NCI-H187 (cell line): Measurements from ENCODE around the gene PRRT2.
A peak's percentile ranks its signal among the peaks of the same experiment; 100 is the strongest.
"Not testable (repeated sequence)": the region's sequence is repeated elsewhere in the genome, so short reads cannot be mapped to it uniquely, and the experiment has no call there.

Experiments
- DNase-seq, 2 experiments: peaks; one replicate each; lab custom pipeline; 2025; lab: John Stamatoyannopoulos, UW

The PRRT2 gene

DNA sequence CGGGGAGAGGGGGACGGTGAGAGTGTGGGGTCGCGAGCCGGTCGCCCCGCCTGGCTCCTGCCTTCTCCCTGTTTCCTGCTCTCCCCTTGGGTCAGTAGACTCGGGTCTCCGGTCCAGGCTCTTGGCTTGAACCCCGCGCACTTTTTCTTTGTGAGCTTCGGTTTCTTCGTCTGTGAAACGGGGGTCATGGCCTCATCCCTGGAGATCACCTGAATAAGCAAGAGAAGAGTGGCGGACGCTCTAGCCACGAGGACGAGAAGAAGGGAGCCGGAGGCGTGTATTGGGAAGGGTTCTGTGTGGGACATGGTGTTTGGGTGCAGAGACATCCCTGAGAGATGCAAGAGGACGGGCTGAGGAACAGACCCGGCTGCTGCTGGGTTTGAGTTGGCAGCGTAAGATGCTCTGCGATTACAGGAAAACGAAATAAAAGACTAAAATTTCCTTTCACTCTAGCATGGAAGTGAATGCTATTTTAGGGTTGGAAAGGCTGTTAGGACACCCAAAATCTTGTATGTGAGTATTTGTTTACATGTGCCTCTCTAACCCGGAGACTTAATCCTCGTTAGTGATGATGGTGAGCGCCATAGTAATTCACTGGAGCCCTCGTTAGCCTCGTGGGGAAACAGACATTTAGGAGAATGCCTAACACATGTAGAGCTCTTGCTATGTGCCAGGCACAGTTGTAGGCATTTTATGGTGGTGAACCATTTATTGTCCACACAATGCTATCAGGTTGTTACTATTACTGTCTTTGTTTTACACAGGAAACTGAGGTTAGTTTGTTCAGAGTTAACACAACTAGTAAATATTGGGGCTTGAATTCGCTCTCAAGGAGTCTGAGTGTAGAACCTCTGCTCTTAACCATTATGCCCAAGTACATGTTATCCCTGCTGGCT lies 20.8 kb upstream of the PRRT2 start:
- no peak for DNase-seq

DNA sequence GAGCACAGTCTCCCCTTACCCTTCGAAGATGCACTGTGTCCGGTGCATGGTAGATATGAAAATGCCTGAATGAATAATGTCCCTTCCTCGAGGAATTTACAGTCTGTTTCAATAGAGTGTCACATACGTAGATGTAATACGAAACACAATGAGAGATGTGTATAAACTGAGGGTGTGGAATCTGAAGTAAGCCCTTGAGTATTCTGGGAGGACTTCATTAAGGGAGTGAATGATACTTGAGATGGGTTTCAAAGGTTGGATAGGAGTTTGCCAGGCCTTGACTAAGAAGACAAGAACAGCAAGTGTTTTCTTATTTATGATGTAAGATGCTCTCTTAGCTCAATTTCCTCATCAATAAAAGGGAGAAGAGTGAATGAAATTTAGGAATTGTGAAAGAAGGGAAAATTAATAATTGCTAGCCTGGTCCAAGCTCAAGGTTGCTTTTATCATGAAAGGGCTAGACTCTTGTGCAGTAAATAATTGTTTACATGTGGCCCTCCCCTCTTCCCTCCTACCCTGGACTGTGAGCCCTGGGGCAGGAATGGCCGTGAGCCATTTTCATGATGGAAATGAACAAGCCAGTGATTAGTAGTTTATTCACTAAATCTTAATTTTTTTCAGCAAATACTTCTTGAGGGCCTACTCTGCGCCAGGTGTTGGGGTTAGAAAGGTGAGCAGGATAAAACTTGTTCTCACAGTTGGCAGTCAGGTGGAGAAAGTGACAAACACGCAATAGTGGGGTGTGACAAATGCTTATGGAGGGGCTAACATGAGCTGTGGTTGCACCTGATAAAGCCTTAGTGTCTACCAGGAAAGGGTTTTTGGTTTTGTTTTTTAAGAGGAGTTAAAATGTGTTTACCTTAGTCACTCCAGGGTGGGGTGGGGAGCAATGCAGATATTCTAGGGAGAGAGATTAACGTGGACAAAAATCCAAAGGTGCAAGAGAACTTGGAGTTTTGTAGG lies 19.9 kb upstream of the PRRT2 start:
- no peak for DNase-seq

DNA sequence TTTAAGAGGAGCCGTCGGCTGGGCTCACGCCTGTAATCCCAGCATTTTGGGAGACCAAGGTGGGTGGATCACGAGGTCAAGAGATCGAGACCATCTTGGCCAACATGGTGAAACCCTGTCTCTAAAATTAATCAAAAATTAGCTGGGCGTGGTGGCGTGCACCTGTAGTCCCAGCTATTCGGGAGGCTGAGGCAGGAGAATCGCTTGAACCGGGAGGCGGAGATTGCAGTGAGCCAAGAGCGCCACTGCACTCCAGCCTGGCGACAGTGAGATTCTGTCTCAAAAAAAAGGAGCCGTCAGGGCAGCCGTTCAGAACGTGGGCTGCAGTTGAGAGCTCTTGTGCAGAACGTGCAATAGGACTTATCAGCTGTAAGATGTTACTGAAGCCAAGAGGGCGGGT lies 18.8 kb upstream of the PRRT2 start:
- DNase-seq: not testable (repeated sequence)

DNA sequence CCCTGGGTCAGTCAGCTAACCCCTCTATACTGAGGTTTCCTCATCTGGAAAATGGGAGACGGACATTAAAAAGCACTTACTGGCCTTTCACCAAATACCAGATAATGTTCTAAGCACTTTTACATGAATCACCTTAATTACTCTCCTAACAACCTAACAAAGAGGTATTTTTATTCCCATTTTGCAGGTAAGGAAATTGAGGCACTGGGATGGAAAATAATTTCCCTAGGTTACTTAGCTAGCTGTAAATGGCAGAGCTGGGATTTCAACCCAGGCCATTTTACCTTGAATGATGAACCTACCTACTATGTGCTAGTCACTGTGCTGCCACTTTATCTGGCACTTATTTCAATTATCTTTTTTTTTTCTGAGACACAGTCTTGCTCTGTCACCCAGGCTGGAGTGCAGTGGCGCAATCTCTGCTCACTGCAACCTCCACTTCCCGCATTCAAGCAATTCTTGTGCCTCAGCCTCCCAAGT lies 17.7 kb upstream of the PRRT2 start:
- DNase-seq: no peak

DNA sequence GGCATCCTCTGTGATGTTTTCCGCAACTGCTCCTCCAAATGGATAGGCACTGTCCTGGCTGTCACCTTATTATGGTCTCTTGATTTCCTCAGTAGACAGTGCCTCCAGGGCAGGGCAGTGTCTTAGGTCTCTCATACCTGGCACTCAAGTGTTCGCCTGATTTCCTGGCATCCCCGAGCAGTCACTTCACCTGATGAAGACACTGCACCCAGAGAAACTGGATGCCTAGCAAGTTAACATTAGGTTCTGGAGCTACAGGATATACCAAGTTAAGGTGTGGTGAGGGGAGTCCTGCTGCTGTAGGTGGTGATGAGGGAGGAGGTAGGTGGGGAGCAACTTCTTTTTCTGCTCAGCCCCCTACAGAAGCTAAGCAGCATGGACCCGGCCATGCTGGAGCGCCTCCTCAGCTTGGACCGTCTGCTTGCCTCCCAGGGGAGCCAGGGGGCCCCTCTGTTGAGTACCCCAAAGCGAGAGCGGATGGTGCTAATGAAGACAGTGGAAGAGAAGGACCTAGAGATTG lies 9.5 kb upstream of the PRRT2 start:
- no peak for DNase-seq

DNA sequence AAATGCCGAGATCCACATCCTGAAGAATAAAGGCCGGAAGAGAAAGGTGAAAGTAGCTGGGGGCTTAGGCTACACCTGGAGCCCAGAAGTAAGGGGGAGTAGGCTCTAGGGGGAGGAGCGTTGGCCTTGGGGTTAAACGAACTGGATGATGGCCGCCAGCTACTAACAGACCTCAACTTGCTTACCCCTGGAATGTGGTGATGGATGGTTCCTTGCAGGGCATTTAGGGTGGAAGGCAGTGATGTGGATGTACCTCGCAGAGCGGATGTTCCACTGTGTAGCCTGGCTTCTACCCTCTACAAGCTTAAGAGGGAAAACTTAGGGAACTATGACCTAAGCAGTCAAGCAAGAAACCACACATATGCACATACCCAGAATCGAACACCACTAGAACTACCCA lies 8.0 kb upstream of the PRRT2 start:
- no peak for DNase-seq

DNA sequence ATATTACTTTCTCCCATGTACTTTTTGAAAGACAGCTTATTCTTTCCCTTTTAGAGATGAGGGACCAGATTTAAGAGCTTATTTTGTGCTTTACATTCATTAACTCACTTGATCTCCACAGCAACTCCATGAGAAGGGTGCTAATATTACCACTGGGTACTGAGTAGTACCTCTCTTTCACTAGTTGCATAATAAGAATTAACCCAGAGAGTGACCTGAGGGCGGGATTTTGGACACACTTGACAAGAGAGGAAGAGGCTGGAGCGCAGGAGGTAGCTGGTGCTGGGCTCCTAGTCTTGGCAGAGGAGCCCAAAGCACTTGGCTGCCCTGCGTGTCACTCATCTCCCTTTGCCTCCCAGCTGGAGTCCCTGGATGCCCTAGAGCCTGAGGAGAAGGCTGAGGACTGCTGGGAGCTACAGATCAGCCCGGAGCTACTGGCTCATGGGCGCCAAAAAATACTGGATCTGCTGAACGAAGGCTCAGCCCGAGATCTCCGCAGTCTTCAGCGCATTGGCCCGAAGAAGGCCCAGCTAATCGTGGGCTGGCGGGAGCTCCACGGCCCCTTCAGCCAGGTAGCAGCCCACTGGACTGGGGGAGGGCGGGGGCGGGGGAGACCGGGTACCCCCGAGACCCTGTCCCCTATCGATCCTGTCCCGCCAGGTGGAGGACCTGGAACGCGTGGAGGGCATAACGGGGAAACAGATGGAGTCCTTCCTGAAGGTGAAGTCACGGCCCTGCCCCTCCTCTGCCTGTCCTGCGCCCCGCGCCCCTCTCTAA lies 7.3 kb upstream of the PRRT2 start:
- no peak for DNase-seq

DNA sequence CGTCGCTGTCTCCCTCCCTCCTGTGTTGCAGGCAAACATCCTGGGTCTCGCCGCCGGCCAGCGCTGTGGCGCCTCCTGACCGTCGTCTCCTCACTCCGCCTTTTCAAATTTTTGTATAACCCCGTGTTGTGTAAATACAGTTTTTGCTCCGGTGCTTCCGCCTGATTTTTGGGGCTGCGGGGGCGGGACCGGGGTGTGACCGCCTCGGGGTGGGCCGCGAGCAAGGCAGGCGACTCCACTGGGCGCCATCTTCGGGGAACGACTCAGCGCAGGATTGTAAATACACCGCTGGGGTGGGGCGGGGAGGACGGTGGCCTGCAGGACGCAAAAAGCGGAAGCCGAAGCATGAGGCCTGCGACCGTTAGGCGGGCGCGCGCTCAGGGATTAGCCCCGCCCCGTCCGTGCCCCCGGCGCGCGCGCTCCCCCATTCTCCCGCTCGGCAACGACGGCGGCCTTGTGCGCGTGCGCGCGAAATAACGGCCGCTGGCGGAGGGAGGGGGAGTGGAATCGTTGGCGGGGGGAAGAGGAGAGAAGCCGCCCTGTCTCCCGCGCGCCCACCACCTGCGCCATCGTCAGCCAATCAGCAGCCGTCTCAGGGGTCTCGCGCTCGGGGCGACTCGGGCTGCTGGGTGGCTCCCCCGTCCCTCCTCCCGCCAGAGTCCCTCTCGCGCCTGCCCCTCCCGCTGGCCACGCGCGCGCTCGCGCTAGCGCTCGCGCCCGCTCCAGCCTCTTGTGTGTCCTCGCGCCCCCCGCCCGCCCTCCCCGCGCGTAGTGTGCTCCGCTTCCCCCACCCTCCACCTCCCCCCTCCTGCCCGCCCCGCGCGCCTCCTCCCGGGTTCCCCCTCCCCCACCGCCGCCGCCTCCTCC lies 6.5 kb upstream of the PRRT2 start:
- peak; percentile 76 to 92 for DNase-seq

DNA sequence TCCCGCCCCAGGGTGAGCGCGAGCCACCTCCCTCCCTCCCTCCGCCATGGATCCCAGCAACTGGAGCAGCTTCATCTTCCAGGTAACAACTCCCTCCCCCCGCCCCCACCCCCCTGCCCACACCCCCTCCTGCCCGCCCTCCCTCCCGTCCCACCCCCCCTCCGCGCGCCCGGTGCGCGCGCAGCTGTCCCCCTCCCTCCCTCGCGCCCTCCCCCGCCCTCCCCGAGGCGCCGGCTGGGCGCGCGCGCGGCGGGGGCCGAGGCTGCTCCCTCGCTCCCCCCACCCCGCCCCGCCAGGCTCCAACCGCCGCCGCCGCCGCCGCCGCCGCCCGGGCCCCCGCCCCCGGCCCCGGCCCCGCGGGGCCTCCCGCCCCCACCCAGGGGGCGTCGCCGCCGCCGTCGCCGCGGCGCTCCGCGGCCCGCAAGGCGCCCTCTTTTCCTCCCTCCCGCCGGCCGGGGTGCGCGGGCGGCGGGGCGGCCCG lies 5.9 kb upstream of the PRRT2 start, which contains the start of gene MAZ:
Gene MAZ, plus strand, starts transcription at position 431 of the 481 bp plus-strand sequence. CDS start 173 bp downstream, outside the sequence.
- DNase-seq: no peak

DNA sequence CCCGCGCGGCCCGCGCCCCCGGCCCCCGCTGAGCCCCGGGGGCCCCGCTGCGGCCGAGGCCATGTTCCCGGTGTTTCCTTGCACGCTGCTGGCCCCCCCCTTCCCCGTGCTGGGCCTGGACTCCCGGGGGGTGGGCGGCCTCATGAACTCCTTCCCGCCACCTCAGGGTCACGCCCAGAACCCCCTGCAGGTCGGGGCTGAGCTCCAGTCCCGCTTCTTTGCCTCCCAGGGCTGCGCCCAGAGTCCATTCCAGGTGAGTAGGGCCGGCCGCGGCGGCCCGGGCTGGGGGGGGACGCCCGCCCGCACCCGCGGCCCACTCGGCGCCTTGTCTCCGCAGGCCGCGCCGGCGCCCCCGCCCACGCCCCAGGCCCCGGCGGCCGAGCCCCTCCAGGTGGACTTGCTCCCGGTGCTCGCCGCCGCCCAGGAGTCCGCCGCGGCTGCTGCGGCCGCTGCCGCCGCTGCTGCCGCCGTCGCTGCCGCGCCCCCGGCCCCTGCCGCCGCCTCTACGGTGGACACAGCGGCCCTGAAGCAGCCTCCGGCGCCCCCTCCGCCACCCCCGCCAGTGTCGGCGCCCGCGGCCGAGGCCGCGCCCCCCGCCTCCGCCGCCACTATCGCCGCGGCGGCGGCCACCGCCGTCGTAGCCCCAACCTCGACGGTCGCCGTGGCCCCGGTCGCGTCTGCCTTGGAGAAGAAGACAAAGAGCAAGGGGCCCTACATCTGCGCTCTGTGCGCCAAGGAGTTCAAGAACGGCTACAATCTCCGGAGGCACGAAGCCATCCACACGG lies 5.2 kb upstream of the PRRT2 start:
- peak in 1 of 2 experiments; percentile 52 for DNase-seq

DNA sequence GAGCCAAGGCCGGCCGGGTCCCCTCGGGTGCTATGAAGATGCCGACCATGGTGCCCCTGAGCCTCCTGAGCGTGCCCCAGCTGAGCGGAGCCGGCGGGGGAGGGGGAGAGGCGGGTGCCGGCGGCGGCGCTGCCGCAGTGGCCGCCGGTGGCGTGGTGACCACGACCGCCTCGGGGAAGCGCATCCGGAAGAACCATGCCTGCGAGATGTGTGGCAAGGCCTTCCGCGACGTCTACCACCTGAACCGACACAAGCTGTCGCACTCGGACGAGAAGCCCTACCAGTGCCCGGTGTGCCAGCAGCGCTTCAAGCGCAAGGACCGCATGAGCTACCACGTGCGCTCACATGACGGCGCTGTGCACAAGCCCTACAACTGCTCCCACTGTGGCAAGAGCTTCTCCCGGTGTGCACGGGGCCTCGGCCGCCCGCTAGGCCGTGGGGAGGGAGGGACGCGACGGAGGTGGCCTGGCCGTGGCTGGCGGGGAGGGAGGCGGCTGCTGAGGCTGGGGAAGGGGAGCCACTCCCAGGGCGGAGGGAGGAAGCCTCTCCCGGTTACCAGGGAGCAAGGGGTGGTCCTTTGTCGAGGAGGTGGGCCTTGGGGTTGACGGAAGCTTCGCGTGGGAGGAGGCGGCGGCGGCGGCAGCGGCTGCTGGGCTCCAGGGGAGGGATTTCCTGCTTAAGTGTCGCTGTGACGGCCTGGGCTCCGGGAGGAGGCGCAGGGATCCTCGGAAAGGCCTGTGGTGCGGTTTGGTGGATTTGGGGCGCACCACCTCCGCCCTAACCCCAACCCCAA lies 4.4 kb upstream of the PRRT2 start:
- peak; percentile 21 to 57 for DNase-seq

DNA sequence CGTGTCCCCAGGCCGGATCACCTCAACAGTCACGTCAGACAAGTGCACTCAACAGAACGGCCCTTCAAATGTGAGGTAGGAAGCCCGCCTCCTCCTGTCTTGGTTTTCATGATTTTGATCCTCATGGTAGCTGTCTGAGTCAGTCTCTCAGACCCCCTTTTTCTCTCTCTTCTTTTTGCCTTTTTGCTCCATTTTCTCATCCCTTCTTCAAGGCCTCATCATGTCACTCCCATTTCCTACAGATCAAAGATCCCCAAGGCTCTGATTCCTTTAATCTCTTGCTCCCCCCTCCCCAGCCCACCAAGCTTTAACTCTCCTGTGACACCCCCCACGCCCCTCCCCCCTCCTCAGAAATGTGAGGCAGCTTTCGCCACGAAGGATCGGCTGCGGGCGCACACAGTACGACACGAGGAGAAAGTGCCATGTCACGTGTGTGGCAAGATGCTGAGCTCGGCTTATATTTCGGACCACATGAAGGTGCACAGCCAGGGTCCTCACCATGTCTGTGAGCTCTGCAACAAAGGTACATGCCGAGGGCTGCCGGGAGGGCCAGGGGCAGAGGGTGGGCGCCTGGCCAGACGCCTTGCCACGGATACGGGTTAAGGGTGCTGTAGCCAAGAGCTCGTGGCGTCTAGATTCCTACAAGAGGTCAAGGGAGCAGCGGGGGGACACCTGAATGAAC lies 3.6 kb upstream of the PRRT2 start:
- no peak for DNase-seq

DNA sequence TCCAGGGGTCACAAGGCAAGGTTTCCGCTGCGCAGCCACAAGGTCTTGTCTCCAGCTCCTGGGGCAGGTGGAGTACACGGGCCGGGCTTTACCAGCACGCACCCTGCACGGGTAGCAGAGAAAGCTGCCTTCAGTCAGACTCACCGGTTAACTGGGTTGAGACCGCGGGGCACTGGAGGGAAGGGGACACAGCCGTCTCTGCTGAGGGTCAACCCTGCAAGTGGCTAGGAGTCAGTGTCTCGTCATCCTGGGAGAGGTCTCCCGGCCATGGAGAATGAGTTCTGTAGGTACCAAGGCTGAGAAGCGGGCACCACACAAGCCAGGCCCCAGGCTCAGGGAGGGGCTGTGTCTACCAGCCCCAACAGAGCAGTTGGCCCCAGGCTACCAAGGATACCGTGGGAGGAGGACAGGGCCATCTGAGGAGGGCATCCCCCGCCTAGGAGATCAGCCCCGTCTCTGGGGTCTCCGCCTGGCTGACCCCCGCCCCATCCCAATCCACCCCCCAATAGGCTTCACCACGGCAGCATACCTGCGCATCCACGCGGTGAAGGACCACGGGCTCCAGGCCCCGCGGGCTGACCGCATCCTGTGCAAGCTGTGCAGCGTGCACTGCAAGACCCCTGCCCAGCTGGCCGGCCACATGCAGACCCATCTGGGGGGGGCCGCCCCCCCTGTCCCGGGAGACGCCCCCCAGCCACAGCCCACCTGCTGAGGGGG lies 2.8 kb upstream of the PRRT2 start:
- DNase-seq: no peak

DNA sequence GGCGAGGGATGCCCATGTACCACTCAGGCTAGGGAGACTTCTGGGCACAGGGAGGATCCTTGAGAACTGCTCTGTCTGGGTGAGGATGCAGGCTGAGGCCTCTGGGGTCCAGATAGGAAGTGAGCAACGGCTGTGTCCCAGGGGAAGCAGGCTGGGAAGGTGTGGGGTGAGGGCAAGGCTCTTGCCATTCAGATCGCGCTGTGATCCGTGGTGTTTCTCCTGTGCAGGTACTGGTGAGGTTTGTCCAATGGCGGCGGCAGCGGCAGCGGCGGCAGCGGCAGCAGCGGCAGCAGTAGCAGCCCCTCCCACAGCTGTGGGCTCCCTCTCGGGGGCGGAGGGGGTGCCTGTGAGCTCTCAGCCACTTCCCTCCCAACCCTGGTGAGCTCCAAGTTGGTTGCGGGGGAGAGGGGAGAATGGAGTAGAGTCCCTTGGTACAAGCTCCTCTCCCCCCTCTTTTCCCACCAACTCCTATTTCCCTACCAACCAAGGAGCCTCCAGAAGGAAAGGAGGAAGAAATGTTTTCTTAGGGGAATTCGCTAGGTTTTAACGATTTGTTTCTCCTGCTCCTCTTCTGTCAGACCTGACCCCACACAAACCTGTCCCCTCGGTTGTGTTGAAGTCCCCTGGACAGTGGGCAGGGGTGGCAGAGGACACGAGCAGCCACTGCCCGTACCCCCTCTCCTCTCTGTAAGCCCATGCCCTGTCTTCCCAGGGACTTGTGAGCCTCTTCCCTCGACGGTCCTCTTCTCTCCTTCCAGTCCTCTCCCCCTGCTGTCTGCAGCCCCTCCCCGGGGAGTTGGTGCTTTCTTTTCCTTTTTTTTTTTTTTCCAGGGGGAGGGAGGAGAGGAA lies 1.9 kb upstream of the PRRT2 start:
- no peak for DNase-seq

DNA sequence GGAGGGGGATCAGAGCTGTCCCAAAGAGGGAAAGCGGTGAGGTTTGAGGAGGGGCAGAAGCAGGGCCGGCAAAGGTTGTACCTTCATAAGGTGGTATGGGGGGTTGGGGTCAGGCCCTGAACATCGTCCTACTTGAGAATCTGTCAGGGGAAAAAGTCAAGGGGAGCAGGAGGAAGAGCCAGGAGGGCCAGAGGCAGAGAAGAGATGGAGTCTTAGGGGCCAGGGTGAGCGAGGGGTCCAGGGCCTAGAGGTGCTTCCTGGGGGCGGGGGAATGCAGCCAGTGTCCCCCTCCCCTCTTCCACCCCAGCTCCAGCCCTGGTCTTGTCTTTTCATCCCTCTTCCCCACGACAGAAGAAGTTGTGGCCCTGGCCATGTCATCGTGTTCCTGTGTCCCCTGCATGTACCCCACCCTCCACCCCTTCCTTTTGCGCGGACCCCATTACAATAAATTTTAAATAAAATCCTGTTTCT lies 1.3 kb upstream of the PRRT2 start:
- DNase-seq: no peak

DNA sequence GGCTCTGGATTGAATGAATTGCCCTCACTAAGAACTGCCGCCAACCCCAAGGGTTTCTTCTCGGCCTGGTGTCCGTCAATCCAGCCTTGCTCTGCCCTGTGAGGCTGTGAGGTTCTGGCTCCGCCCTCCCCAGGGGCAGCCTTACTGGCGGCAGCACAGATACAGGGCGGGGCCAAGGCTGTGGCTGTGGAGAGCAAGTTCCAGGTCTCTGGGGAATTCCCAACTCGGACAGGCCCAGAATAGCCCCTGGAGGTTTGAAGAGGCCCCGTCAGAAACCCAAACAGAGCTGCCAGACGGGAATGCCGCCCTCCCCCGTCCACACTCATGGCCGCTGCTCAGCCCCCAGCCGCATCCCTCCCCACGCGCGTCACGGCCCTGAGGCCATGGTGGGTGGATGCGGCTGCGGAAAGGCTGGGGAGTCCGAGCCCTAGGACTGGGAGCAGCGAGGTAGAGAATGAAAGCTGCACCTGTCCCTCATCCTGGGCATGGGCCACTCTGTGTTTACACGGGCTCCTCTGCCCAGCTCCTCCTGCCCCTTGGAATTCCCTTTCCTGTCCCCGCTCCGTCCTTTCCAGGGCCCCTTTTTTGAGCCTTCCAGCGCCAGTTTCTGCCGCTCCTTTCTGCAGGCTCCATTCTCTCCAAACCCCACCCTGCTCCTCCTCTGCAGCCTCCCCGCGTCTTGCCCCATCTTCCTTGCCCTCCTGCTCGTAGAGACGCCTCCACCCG lies 660 bp upstream of the PRRT2 start:
- peak; percentile 46 to 75 for DNase-seq
